ENCODE measurements around the gene DOCK10. TPM values are rescaled to one million over a fixed set of nuclear protein-coding genes. Genes with fewer than 3 reads are reported as not detected.

DOCK10 gene
- total and polyA plus RNA-seq, 2 donors (not counting 3 experiments of a cell fraction or from before 2014, with no cell fraction given): 5.8 to 23.0 TPM

- FAIRE-seq (no peak), DNase-seq (ENCODE audit: low read depth, low spot score) (no peak)
- Histone ChIP-seq H4K20me1 (replicated peaks; ENCODE audit: control insufficient read depth, extremely low read depth, insufficient read depth, low read length) (no peaks in the 10 kb centered on the region), H3K36me3 (ENCODE audit: control insufficient read depth in 2 of 2, extremely low read depth in 1 of 2, insufficient read depth in 2 of 2, low read length in 2 of 2) (peaks cover 0 to 9% of the 10 kb centered on the region in 2 experiments), H2AFZ (ENCODE audit: low read depth, low read length) (no peak overlapping the region), H3K79me2 (ENCODE audit: control insufficient read depth, insufficient read depth, low read length) (no peaks in the 10 kb centered on the region), H3K27ac (ENCODE audit: insufficient read depth, low read depth, low read length) (no peak overlapping the region), H3K9me1 (replicated peaks; ENCODE audit: control insufficient read depth, extremely low read depth, insufficient read depth, low read length) (no peaks in the 10 kb centered on the region), H3K9me3 (replicated peaks; ENCODE audit: control insufficient read depth, insufficient read depth, low read length) (no peaks in the 10 kb centered on the region), H3K4me2 (ENCODE audit: insufficient read depth, low read length) (no peak overlapping the region), H3K4me3 (replicated peaks in 1 of 3; ENCODE audit: insufficient read depth in 1 of 3, low read depth in 1 of 3, low read length in 3 of 3) (no peak overlapping the region), H3K9ac (replicated peaks; ENCODE audit: extremely low read depth, insufficient read depth, low read length) (no peak overlapping the region), H3K27me3 (ENCODE audit: control insufficient read depth in 2 of 2, insufficient read depth in 2 of 2, low read length in 2 of 2) (no peaks in the 10 kb centered on the region), H3K4me1 (ENCODE audit: control insufficient read depth, extremely low read depth, insufficient read depth, low read length) (no peaks in the 10 kb centered on the region)
- intact Hi-C loops (cut with micrococcal nuclease): loop anchor here (10.0 kb wide), 1 partner anchor 878 kb away; no protein-coding TSS in a partner anchor
- CTCF ChIA-PET: no interaction called here
- POLR2A ChIA-PET: no interaction called here
- BruUV-seq (replicated peaks): no TSS peak
- TF ChIP-seq MYC (IDR thresholded peaks at IDR 0.05; ENCODE audit: low read depth, low read length) (no peak), POLR2AphosphoS5 (IDR thresholded peaks at IDR 0.05; ENCODE audit: insufficient read depth, low read depth, low read length) (no peak), MAX (IDR thresholded peaks at IDR 0.05; ENCODE audit: insufficient read depth, insufficient read length) (no peak), CTCF (IDR thresholded peaks at IDR 0.05; ENCODE audit: extremely low read depth in 1 of 2, insufficient read depth in 1 of 2, low read depth in 1 of 2, low read length in 2 of 2) (no peak), JUN (IDR thresholded peaks at IDR 0.05; ENCODE audit: borderline replicate concordance, insufficient read depth, insufficient read length, low read depth) (no peak), FOS (IDR thresholded peaks at IDR 0.05; ENCODE audit: borderline replicate concordance, insufficient read depth, low read length) (no peak), GATA2 (IDR thresholded peaks at IDR 0.05; ENCODE audit: insufficient read depth, insufficient read length, low read depth, low read length) (no peak), EZH2 (IDR thresholded peaks at IDR 0.05; ENCODE audit: borderline replicate concordance, low read depth, low read length, severe bottlenecking) (no peak), POLR2A (IDR thresholded peaks at IDR 0.05; ENCODE audit: low read depth, low read length) (no peak)
- dilution Hi-C loops (cut with MboI; ENCODE audit: extremely low pct_ligation_motif_present, low sequenced_read_pairs): no loop called here
These were observed 255.4 kb downstream of the DOCK10 start for GRCh38 chr2:224786848-224787247.
